ENCODE results near the gene TEX13C. TPM values are rescaled to one million over a fixed set of nuclear protein-coding genes. Genes with fewer than 3 reads are reported as not detected.

TEX13C gene
- total and polyA plus RNA-seq, 2 of the 13 experiments (the other 11 are each of a cell fraction or from before 2014, with no cell fraction given): not detected

DNA sequence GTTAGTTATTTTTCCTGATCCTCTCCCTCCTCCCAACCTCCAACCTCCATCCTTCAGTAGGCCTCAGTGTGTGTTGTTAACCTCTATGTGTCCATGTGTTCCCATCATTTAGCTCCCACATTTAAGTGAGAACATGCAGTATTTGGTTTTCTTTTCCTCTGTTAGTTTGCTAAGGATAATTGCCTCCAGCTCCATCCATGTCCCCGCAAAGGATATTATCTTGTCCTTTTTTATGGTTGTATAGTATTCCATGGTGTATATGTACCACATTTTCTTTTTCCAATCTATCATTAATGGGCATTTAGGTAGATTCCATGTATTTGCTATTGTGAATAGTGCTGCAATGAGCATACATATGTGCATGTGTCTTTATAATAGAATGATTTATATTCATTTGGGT lies 54.5 kb downstream of the TEX13C start (continued):
- TF ChIP-seq, protein P1, sequence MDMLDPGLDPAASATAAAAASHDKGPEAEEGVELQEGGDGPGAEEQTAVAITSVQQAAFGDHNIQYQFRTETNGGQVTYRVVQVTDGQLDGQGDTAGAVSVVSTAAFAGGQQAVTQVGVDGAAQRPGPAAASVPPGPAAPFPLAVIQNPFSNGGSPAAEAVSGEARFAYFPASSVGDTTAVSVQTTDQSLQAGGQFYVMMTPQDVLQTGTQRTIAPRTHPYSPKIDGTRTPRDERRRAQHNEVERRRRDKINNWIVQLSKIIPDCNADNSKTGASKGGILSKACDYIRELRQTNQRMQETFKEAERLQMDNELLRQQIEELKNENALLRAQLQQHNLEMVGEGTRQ (IDR thresholded peaks at IDR 0.05; ENCODE audit: low read depth, low read length): no peak
- TF ChIP-seq, protein P1 (CRISPR knock-in tag; IDR thresholded peaks at IDR 0.05; ENCODE audit: borderline replicate concordance): no peak
- TF ChIP-seq, protein P2, sequence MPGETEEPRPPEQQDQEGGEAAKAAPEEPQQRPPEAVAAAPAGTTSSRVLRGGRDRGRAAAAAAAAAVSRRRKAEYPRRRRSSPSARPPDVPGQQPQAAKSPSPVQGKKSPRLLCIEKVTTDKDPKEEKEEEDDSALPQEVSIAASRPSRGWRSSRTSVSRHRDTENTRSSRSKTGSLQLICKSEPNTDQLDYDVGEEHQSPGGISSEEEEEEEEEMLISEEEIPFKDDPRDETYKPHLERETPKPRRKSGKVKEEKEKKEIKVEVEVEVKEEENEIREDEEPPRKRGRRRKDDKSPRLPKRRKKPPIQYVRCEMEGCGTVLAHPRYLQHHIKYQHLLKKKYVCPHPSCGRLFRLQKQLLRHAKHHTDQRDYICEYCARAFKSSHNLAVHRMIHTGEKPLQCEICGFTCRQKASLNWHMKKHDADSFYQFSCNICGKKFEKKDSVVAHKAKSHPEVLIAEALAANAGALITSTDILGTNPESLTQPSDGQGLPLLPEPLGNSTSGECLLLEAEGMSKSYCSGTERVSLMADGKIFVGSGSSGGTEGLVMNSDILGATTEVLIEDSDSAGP (CRISPR knock-in tag; IDR thresholded peaks at IDR 0.05; ENCODE audit: borderline replicate concordance): no peak
- TF ChIP-seq, protein P3, sequence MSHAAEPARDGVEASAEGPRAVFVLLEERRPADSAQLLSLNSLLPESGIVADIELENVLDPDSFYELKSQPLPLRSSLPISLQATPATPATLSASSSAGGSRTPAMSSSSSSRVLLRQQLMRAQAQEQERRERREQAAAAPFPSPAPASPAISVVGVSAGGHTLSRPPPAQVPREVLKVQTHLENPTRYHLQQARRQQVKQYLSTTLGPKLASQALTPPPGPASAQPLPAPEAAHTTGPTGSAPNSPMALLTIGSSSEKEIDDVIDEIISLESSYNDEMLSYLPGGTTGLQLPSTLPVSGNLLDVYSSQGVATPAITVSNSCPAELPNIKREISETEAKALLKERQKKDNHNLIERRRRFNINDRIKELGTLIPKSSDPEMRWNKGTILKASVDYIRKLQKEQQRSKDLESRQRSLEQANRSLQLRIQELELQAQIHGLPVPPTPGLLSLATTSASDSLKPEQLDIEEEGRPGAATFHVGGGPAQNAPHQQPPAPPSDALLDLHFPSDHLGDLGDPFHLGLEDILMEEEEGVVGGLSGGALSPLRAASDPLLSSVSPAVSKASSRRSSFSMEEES (CRISPR knock-in tag; IDR thresholded peaks at IDR 0.05): no peak

Measured in HepG2 (cell line).